NCI-H345 (cell line): ENCODE data around the gene LMX1B.
"Not testable (repeated sequence)": the region's sequence is repeated elsewhere in the genome, so short reads cannot be mapped to it uniquely, and the experiment has no call there.

Experiments
- DNase-seq: peaks from one replicate; lab custom pipeline; 2025; lab: John Stamatoyannopoulos, UW

LMX1B gene

DNA sequence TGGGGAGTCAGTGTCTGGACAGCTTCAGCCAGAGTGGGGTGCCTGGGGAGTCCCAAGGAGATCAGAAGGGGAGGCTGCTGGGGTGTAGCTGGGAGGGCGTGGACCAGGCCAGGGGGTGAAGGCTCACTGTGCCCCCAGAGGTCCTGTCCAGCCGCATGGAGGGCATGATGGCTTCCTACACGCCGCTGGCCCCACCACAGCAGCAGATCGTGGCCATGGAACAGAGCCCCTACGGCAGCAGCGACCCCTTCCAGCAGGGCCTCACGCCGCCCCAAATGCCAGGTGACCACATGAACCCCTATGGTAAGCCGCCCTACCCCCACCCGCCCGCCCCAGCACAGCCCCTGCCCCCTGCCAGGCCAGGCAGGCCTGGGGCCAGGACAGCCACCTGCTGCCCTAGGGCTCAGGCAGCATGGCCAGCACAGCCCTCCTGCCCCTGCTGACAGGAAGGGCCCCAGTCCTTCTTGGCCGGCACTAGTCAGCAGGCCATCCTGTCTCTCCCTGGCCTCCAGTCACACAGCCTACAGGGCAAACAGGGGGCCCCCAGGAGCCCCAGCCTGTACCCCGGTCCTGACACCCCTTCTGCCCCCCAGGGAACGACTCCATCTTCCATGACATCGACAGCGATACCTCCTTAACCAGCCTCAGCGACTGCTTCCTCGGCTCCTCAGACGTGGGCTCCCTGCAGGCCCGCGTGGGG lies 82.1 kb downstream of the LMX1B start:
- DNase-seq = no peak

DNA sequence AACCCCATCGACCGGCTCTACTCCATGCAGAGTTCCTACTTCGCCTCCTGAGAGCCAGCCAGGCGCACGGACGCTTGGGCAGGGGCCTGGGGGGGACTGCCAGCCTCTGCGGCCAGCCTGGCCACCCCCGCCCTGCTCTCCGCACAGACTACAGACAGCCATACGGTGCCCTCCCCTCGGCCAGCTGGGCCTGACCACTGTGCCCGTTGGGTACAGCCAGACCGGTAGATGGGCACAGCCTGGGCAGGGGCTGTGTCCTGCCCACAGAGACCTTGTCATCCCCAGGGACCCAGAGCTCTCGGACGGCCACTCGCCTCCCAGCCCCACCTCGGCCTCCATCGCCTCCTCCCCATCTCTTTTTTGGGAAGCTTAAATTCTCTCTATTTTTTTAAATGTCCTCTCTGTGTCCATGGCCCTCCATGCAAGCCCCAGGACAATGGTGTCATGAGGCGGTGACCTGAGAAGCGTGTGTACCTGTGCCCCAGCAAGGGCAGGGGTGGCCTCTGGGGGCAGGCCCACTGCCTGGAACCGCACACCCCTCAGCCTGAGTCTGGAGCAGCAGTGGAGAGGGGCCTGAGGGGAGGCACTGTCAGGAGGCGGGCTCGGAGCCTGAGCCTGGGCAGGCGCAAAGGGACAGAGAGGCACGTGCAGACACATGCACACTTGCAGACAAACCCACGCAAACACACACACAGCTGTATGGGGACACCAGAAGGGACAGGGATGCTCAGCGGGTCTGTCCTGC lies 82.8 kb downstream of the LMX1B start:
- no peak for DNase-seq

DNA sequence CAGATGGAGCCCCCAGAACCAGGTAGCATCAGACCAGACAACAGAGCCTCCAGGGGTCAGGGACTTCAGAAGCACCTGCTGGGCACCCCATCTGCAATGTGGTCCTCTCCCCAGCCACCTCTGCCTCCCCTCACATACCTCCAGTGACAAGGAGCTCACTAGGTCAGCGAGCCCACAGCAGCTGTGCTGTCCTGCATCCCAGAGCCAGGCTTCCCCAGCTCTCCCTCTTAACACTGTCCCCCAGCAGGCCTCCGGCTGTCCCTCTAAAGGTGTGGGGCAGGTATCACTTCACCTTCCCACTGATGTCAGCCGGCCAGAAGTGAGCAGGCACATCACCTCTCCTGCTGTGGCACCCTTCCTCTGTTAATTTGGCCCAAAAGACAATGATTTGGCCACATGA lies 83.6 kb downstream of the LMX1B start:
- DNase-seq = no peak

DNA sequence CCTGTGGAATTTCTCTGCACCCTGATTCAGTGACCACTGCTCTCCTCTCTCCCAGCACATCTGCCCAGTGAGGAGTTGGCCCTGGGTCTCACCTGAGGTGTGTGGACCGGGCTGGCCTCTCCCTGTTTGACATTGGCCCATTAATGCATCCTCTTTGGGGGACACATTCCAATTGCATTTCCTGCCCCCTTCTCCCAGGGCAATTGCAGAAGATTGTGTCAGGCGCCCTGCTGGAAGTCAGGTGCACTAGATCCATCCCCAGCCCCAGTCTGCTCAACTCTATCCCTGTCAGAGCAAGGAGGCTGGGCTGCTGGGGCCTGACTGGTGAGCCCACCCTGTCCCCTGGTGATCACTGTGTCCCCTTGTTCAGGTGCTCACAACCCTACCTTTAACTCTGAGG lies 84.5 kb downstream of the LMX1B start:
- DNase-seq = no peak

DNA sequence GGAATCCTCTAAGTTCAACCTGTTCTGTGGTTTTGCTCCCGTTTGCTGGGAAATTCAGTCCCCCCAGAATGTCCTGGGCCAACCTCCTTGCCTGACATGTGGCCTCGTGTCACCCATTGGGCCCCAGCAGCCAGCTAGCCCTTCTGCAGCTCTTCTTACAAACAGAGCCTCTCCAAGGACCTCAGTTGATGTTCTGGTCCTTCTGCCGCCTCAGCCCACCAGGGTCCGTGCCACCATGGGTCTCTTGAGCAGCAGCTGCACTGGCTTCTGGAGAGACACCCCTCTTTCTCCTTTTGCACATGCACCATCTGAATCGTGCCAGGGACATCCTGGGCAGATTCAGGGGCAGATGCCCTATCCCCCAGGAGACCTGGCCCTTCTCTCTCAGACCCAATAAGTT lies 85.0 kb downstream of the LMX1B start:
- DNase-seq = no peak

DNA sequence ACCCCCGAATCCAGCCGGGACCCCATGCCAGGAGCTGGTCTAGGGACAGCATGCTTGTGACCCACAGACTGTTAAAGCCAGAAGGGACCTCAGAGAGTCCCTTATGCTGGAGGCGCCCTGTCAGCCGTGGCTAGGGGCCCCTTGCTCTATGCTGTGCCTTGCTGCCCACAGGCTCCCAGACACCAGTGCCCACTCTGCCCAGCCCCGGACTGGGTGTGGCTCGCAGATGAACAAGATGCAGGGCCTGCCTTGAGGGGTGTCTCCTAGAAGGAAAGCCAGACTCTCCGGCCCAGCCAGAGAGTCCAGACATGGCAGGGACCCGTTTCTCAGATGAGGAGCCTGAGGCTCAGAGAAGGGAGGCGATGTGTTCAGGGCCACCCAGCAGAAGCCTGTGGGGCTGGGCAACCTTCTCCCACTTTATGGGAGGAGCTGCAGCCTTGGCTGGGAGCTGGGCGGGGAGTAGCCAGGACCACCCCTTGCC lies 85.7 kb downstream of the LMX1B start:
- no peak for DNase-seq

DNA sequence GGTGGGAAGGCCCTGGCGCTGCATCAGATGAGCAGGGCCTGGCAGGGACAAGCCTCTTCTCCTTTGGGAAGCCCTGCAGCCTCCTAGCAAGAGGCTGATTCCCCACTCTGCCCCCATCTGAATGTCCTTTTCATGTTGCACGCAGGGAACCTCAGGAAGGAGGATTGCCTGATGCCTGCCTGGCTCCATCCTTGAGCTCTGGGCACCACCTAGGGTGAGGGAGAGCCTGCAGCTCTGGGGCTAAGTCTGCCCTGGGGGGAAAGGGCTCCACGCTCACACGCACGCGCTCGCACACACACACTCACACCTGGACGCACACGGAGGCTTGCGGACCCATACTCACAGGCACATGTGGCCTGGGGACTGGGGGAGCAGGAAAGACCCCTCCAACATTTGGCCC lies 86.6 kb downstream of the LMX1B start:
- no peak for DNase-seq

DNA sequence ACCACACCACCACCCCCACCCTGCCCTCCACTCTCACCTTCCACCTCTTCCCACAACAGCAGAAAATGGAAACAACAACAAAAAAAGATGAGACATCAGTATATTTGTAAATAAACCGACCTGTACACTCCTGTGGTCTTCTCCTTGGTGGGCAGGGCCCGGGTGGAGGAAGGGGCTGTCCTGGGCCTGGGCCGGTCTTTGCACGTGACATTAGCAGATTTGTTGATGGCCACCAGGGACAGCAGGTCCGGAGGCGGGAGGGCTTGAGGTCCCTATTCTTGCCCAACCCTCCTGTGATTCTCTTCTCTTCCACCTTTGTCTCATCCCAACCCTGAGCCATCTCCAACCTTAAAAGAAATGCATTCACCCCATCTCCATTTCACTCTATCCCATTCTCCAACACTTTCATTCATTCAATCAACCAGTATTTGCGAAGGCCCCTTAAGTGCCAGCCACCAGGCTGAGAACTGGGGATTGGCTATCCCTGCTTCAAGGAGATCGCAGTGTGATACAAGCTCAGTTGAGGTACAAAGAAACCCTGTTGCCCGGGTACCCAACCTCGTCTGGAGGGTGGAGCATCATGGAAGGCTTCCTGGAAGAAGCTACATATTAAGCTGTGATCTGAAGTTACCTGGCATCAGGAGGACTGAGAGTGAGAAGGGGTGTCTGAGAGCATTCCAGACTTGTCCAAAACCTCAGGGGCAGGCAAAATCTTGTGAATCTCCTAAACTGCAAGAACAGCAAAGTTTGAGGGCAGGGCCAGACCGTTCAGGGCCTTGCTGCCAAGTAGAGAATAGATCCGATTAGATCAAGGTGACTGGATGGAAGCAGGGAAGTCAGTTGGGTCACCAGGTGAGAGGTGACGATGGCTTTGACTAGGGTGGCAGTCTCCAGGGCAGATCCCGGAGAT lies 87.4 kb downstream of the LMX1B start:
- DNase-seq = no peak

DNA sequence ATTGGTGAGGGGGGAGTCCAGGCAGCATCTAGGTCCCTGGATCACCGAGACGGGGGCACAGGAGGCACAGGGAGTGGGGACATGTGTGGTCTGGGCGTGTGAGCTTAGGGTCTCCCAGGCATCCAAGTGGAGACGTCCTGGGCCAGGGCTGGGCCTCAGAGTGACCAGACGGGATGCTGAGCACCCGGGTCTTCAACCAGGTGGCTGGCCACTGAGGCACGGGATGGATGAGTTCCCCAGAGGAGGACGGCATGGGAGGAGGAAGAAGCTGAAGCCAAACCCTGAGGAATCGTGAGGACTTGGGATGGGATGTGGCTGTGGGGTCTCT lies 88.0 kb downstream of the LMX1B start:
- no peak for DNase-seq

DNA sequence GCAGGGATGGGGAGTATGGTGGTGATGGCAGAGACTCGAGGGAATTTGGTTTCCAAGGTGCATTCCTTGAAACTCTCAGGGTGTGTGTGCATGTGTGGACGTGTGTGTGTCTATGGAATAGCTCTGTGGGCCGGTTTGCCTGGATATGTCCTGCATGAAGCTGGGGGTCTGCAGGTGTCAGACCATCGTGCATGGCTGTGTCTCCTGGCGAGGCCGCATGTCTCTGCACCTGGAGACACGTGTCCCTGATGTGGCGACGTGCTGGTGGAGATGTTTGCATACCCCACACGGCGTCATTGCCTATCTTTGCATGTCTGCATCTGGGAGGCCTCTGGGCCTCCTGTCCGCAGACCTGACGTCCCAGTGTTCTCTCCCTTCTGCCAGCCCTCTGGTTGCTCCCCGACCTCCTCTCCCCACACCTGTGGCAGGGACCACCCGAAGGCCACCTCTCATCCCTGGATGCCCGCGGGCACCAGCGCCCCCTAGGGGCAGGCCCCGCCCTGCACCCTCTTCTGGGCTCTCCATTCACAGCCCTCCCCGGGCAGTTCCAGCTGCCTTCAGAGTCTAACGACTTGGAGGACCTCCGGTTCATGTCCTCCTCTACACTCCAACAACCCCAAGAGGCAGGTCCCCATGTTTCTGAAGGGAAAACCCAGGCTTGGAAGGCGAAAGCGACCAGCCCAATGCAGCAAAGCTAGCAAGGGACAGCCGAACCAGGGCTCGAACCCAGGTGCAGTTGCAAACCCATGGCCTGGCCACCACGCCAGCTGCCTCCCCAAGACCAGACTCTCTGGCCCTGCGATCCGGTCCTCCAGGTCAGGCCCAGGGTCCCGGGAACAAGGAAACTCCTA lies 88.6 kb downstream of the LMX1B start:
- DNase-seq = no peak

DNA sequence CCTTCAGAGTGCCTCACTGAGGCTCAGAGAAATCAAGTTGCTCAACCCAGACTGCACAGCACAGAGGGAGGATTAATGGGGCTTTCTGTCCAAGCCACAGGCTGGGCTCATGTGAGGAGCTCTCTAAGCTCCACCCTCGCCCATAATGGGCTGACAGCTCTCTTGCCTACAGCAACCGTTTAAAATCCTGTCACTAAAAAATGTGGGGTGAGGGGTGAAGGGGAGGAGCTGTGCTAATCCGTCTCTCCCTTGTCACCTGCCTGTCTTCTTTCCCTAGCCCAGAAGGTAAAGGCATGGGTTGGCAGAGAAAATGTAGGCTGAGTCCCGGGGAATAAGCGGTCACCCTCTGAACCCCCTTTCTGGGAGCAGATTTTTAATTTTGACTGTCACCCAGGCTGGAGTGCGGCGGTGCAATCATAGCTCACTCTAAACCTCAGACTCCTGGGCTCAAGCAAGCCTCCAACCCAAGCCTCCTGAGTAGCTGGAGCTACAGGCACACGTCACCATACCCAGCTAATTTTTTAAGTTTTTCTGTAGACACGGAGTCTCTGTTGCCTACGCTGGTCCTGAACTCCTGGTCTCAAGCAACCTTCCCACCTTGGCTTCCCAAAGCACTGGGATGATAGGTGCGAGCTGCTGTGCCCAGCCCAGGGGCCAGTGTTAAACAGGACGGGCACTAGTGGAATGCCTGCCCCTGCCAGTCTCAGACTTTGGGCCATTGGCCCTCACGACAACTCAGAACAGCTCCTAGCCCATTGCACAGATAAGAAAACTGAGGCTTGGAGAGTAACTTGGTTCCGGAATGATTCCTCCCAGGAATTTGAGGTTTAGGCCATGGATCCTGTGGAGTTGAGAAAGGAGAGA lies 89.5 kb downstream of the LMX1B start:
- no peak for DNase-seq

DNA sequence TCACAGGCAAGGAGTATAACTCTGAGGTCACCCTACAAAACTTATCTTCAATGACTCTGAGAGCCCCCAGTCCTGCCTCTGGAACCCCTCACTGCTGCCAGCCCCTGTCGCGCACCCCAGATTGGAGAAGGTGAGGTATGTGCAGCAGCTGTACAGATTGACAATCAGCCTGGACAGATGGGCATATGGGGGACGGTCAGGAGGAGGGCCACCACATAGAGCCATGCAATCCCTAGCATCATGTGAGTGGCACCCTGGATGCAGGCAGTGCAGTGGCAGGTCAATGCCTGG lies 90.1 kb downstream of the LMX1B start:
- DNase-seq = no peak

DNA sequence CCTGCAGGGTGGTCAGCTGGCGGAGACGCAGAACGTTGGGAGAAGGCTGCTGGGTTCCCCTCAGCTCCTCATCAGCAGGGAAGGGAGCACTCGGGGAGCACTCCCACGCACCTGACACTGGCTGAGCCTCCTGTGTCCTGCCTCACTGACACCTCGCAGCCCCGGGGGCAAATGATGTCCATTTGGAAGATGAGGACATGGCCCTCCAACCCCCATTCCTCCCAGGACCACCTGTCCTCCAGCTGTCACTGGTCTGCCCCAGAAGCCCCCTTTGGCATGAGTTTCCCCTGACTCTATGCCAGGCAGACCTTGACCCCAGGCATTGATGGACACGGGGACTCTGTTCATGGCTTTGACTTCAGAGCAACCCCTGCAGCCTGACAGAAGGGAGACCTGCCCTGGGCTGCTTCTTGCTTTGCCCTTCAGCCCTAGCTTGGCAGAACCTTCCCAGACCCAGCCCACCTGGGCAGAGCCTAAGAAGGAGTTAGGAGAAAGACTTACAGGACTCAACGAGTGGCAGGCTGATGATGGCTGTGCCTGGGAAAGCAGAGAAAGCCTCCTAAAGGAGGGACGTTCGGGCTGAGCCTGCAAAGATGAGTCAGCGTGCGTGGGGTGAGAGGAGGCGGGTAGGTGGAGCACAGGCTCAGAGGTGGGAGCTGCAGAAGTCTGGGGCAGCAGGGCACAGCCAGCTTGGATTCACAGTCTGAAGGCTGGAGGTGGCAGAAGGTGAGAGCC lies 90.6 kb downstream of the LMX1B start:
- DNase-seq = no peak

DNA sequence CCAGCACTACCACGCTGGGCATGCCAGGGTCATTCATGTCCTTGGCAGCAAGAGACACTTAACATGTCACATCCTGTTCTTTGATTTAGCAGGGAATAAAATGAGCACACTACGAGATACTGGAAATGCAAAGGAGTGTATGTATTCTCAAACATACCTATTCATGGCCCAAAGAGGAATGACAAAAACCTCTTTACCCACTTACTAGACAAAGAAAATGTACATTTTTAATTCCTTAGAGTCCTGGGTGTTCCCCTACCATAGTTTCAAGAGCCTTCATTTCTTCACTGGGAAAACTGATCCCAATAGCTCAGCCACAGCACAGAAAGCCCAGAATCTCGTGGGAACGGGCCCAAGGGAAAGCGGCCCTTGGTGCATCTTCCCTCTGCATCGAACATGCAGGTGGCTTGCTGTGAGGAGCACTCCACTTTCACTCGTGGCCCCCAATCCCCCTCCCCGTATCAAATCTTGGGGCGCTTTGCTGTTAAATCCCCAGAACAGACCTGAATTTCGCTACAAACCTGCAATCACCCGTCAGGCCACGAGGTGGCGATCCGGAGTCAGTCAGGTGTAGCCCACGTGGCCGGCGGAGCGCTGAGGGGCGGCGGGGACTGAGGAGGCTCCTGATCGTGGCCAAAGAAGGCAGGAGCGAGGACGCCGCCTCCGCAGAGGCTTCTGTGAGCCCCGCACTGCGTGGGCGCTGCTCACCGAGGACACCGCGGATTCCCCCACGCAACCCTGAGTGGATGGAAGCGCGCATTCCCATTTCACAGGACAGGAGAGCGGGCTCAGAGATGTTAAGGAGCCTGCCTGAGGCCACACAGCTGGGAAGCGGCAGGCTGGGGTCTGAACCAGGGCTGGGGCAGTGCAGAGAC lies 91.4 kb downstream of the LMX1B start:
- peak; percentile 73 for DNase-seq

DNA sequence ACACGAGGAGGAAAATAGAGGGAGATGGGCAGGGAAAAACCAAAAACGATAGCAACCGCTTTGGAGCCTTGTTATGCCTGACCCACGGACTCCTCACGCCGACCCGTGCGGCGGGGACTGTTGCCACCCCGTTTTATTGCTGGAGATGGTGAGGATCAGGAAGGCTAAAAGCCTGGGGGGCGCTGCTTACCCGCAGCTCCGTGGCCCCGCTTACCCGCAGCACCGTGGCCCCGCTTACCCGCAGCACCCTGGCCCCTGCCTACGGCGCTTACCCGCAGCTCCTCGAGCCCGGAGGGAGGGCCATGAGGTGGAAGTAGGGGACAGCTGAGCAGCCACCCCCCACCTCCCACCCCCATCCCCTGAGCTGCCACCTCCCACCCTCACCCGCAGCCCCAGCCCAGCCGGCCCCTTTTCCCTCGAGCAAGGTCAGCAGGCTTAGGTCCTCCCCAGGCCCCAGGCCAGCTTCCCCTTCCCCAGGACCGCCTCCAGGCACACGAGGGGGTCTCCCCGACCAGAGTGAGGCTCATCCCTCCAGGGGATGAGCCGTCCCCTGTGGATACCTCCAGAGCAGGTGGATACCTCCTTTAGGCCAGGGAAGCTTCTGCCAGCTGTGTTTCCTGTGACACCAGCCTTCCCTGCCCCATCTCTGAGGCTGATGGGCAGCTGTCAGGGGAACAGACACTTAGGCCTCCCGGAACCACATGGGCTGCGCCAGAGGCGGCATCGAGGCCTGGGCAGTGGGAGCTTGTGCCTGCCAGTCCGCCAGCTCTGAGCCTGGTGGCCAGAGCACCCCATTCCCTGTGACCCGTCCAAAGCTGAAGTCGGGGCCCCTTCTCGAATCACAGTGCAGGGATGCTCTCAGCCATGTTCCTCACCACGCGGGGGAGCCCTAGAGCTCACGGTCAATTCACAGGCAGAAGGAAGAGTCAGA lies 92.3 kb downstream of the LMX1B start:
- DNase-seq = no peak

DNA sequence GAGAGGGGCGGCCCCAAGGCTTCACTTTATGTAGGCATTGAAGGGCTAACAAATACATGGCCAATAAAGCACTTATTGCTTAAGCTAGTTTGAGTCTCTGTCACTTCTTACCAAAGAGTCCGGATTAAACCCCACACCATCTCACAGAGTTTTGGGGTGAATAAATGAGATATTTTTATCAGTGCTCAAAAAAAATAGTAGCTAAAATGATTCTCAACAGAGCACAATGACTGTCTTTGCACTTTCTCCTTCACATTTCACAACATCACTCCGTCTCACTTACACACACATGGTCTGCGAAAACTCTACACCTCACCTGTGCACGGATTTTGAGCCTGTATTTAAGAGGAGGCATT lies 92.9 kb downstream of the LMX1B start:
- no peak for DNase-seq

DNA sequence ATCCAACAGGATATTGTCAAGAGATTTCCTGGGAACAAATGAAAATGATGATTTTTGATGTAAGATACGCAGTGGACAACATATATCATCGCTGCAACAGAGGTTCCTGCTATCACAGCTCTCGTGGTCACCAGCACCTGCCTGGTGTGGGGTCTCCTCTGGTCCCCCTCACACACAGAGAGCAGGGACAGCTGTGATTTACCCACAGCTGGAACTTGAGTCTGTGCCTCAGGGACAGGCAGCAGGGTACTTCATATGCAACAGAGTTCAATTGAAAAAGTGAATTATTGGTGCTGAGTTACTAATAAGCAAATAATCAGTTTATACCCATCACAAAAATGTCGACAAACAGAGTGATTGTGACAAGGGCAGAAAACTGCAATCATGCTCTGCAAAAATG lies 93.4 kb downstream of the LMX1B start:
- DNase-seq = no peak

DNA sequence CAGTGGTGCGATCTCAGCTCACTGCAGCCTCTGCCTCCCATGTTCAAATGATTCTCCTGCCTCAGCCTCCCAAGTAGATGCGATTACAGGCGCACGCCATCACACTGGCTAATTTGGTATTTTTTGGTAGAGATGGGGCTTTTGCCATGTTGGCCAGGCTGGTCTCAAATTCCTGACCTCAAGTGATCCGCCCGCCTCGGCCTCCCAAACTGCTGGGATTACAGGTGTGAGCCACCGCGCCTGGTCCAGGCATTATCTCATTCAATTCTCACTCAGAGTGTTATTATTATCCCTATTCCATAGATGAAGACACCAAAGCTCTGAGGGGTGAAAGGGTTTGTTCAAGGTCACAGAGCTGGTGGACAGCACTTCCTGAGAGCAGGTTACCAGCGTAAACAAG lies 94.0 kb downstream of the LMX1B start:
- DNase-seq = not testable (repeated sequence)
